ENCODE data around the gene HBEGF. TPM values are rescaled to one million over a fixed set of nuclear protein-coding genes. Genes with fewer than 3 reads are reported as not detected.

Gene HBEGF
- total RNA-seq, 2 donors from 2014 or later = 1.4 to 2.1 TPM

DNA sequence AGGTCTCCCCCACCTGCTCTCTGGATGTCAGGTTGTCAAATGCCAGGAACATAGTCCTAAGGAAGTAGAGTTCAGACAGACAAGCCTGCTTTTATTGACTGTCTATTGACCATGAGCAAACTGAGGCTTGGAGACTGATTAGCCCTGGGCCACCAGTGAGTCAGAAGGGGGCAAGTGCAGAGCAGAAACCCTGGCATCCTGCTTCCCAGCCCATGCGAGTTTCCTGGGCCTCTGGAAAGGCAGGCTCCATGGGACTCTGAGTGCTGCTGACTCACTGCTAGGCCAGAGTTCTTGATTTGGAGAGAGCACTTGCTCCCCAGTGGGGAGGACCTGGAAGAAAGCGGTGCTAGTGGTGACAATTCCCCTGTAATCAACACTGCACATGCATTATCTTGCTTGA lies 2.8 kb upstream of the HBEGF start:
- no peak overlapping the region for H3K4me3 ChIP-seq (ENCODE audit: low read length)
- no peak overlapping the region for H3K27ac Mint-ChIP-seq
- TF ChIP-seq CTCF (conservative IDR thresholded peaks at IDR 0.05) = no peak

GRCh38 chr5:140348104-140348503 lies 1.7 kb upstream of the HBEGF start:
- DNase-seq = no peak
- no peak overlapping the region for H3K4me3 Mint-ChIP-seq
- peaks cover 11% of the 10 kb centered on the region for H3K4me1 Mint-ChIP-seq
- Histone ChIP-seq H3K4me3 (ENCODE audit: low read length) (no peak overlapping the region), H3K27me3 (ENCODE audit: control insufficient read depth, insufficient read depth, low read length, poor library complexity, severe bottlenecking) (peaks cover 20% of the 10 kb centered on the region), H3K9ac (ENCODE audit: extremely low read depth, low read length, poor library complexity, severe bottlenecking) (no peak overlapping the region), H3K36me3 (ENCODE audit: control insufficient read depth, insufficient read depth, low read length) (no peaks in the 10 kb centered on the region), H3K4me1 (ENCODE audit: control insufficient read depth, insufficient read depth, low read length) (no peaks in the 10 kb centered on the region), H3K9me3 (ENCODE audit: control insufficient read depth, low read length) (no peaks in the 10 kb centered on the region), H3K27ac (ENCODE audit: low read depth, low read length) (no peak overlapping the region)
- no peak overlapping the region for H3K27ac Mint-ChIP-seq
- WGBS, 2 experiments (ENCODE audit: insufficient coverage in 1 of 2, insufficient read length in 1 of 2) = 85 to 100% methylated on average over 1 to 4 of the region's 4 CpGs
- TF ChIP-seq CTCF (conservative IDR thresholded peaks at IDR 0.05) = no peak
- no peaks in the 10 kb centered on the region for H3K9me3 Mint-ChIP-seq
- peaks cover 18% of the 10 kb centered on the region for H3K27me3 Mint-ChIP-seq (ENCODE audit: insufficient read depth)
- H3K36me3 Mint-ChIP-seq (ENCODE audit: low read depth) = no peaks in the 10 kb centered on the region

More for the DNA sequence above, 2.8 kb upstream of the HBEGF start:
- peaks cover 11% of the 10 kb centered on the region for H3K4me1 Mint-ChIP-seq
- peaks cover 18% of the 10 kb centered on the region for H3K27me3 Mint-ChIP-seq (ENCODE audit: insufficient read depth)
- Histone ChIP-seq H3K27ac (ENCODE audit: low read depth, low read length) (no peak overlapping the region), H3K9me3 (ENCODE audit: control insufficient read depth, low read length) (no peaks in the 10 kb centered on the region), H3K4me1 (ENCODE audit: control insufficient read depth, insufficient read depth, low read length) (no peaks in the 10 kb centered on the region), H3K27me3 (ENCODE audit: control insufficient read depth, insufficient read depth, low read length, poor library complexity, severe bottlenecking) (peaks cover 20% of the 10 kb centered on the region), H3K36me3 (ENCODE audit: control insufficient read depth, insufficient read depth, low read length) (no peaks in the 10 kb centered on the region), H3K9ac (ENCODE audit: extremely low read depth, low read length, poor library complexity, severe bottlenecking) (no peak overlapping the region)
- H3K9me3 Mint-ChIP-seq = no peaks in the 10 kb centered on the region
- no peak for DNase-seq
- 88 to 100% methylated on average over 2 of the region's 2 CpGs for WGBS, 2 experiments (ENCODE audit: insufficient coverage in 1 of 2, insufficient read length in 1 of 2)
- no peaks in the 10 kb centered on the region for H3K36me3 Mint-ChIP-seq (ENCODE audit: low read depth)
- H3K4me3 Mint-ChIP-seq = no peak overlapping the region

DNA sequence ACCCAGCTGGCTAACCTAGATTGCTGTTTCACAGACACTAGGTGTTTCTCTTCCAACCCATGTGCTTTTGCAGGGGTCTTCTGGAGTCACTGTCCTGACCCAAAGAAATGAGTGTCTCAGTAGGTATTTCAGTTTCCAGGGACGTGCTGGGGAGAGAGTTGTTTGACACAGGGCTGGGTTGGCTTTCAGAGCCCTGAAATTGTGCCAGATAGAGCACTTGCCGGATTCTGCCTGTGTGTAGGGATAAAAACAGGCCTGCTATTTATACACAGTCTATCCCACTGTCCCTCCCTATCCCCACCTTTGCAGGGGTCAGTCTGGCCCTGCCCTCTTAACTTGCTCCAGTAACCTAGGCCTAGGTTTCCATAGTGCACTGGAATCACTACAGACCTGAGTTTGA lies 957 bp upstream of the HBEGF start:
- Histone ChIP-seq H3K9ac (ENCODE audit: extremely low read depth, low read length, poor library complexity, severe bottlenecking) (no peak overlapping the region), H3K4me1 (ENCODE audit: control insufficient read depth, insufficient read depth, low read length) (no peaks in the 10 kb centered on the region), H3K36me3 (ENCODE audit: control insufficient read depth, insufficient read depth, low read length) (peaks cover under 1% of the 10 kb centered on the region), H3K9me3 (ENCODE audit: control insufficient read depth, low read length) (no peaks in the 10 kb centered on the region), H3K27me3 (ENCODE audit: control insufficient read depth, insufficient read depth, low read length, poor library complexity, severe bottlenecking) (peaks cover 20% of the 10 kb centered on the region), H3K4me3 (ENCODE audit: low read length) (peak overlapping the region; percentile 77), H3K27ac (ENCODE audit: low read depth, low read length) (no peak overlapping the region)
- H3K36me3 Mint-ChIP-seq (ENCODE audit: low read depth) = no peaks in the 10 kb centered on the region
- no peak for DNase-seq
- H3K27me3 Mint-ChIP-seq (ENCODE audit: insufficient read depth) = peaks cover 18% of the 10 kb centered on the region
- H3K4me3 Mint-ChIP-seq = no peak overlapping the region
- no peak overlapping the region for H3K27ac Mint-ChIP-seq
- H3K4me1 Mint-ChIP-seq = peaks cover 11% of the 10 kb centered on the region
- WGBS, 2 experiments (ENCODE audit: insufficient coverage in 1 of 2, insufficient read length in 1 of 2) = 87% methylated on average over 2 of the region's 2 CpGs; no CpG with 5 or more reads in 1 of the 2 experiments
- TF ChIP-seq CTCF (conservative IDR thresholded peaks at IDR 0.05) = no peak
- no peaks in the 10 kb centered on the region for H3K9me3 Mint-ChIP-seq
